ENCODE measurements around the gene PDCL3.

DNA sequence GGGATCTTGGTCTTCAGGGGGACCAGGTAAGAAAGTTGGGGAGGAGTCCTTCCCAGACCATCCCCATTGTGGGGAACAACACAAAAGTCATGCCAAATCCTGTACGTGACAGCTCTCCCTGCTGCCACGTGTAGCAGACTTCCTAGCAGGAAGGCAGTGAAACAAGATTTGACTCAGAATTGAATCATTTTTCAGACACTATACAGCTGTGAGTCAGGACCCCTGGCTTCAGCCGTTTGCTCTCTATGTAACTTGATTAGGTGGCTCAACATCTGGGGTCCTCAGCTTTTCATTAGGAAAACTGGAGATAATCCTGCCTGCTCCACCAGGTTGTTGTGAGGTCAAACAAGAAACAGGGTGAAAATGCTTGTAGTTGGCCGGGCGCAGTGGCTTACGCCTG, 32.9 kb upstream of the PDCL3 start:
- TF ChIP-seq, protein P1, sequence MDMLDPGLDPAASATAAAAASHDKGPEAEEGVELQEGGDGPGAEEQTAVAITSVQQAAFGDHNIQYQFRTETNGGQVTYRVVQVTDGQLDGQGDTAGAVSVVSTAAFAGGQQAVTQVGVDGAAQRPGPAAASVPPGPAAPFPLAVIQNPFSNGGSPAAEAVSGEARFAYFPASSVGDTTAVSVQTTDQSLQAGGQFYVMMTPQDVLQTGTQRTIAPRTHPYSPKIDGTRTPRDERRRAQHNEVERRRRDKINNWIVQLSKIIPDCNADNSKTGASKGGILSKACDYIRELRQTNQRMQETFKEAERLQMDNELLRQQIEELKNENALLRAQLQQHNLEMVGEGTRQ (IDR thresholded peaks at IDR 0.05): no peak
- TF ChIP-seq, protein P2, sequence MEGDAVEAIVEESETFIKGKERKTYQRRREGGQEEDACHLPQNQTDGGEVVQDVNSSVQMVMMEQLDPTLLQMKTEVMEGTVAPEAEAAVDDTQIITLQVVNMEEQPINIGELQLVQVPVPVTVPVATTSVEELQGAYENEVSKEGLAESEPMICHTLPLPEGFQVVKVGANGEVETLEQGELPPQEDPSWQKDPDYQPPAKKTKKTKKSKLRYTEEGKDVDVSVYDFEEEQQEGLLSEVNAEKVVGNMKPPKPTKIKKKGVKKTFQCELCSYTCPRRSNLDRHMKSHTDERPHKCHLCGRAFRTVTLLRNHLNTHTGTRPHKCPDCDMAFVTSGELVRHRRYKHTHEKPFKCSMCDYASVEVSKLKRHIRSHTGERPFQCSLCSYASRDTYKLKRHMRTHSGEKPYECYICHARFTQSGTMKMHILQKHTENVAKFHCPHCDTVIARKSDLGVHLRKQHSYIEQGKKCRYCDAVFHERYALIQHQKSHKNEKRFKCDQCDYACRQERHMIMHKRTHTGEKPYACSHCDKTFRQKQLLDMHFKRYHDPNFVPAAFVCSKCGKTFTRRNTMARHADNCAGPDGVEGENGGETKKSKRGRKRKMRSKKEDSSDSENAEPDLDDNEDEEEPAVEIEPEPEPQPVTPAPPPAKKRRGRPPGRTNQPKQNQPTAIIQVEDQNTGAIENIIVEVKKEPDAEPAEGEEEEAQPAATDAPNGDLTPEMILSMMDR (IDR thresholded peaks at IDR 0.05): no peak
- no peak for TF ChIP-seq RCOR1 (IDR thresholded peaks at IDR 0.05; ENCODE audit: low read depth, low read length)
- no peak for TF ChIP-seq POLR2A (IDR thresholded peaks at IDR 0.05; ENCODE audit: low read length)
- TF ChIP-seq SMC3 (IDR thresholded peaks at IDR 0.05): no peak
- TF ChIP-seq, protein P3, sequence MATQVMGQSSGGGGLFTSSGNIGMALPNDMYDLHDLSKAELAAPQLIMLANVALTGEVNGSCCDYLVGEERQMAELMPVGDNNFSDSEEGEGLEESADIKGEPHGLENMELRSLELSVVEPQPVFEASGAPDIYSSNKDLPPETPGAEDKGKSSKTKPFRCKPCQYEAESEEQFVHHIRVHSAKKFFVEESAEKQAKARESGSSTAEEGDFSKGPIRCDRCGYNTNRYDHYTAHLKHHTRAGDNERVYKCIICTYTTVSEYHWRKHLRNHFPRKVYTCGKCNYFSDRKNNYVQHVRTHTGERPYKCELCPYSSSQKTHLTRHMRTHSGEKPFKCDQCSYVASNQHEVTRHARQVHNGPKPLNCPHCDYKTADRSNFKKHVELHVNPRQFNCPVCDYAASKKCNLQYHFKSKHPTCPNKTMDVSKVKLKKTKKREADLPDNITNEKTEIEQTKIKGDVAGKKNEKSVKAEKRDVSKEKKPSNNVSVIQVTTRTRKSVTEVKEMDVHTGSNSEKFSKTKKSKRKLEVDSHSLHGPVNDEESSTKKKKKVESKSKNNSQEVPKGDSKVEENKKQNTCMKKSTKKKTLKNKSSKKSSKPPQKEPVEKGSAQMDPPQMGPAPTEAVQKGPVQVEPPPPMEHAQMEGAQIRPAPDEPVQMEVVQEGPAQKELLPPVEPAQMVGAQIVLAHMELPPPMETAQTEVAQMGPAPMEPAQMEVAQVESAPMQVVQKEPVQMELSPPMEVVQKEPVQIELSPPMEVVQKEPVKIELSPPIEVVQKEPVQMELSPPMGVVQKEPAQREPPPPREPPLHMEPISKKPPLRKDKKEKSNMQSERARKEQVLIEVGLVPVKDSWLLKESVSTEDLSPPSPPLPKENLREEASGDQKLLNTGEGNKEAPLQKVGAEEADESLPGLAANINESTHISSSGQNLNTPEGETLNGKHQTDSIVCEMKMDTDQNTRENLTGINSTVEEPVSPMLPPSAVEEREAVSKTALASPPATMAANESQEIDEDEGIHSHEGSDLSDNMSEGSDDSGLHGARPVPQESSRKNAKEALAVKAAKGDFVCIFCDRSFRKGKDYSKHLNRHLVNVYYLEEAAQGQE (IDR thresholded peaks at IDR 0.05): no peak
- TF ChIP-seq, protein P4, sequence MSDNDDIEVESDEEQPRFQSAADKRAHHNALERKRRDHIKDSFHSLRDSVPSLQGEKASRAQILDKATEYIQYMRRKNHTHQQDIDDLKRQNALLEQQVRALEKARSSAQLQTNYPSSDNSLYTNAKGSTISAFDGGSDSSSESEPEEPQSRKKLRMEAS (IDR thresholded peaks at IDR 0.05): no peak
